Cardiac fibroblast (primary cell): Measurements from ENCODE around the gene PLXDC2.

Experiments used
- DNase-seq, 2 donors: peaks; one replicate each; pipeline versions ENCODE4 v3.0.0 to v3.0.0-alpha.2; 2010; ENCODE audit warnings: low read depth in 2 of 2
- H3K4me3 ChIP-seq, 2 donors: replicated peaks in 1 of 2; 1 replicate in 1 of 2; 2 replicates in 1 of 2; pipeline ENCODE4 v1.5.1; 2011; ENCODE audit warnings: low read depth in 2 of 2, low read length in 2 of 2, mild to moderate bottlenecking in 2 of 2, moderate library complexity in 1 of 2
- TF ChIP-seq, protein P1 (sequence below): IDR thresholded peaks from one replicate; pipeline ENCODE4 v1.5.1; 2011; ENCODE audit warnings: low read depth, mild to moderate bottlenecking, low read length, inconsistent platforms

Gene PLXDC2

DNA sequence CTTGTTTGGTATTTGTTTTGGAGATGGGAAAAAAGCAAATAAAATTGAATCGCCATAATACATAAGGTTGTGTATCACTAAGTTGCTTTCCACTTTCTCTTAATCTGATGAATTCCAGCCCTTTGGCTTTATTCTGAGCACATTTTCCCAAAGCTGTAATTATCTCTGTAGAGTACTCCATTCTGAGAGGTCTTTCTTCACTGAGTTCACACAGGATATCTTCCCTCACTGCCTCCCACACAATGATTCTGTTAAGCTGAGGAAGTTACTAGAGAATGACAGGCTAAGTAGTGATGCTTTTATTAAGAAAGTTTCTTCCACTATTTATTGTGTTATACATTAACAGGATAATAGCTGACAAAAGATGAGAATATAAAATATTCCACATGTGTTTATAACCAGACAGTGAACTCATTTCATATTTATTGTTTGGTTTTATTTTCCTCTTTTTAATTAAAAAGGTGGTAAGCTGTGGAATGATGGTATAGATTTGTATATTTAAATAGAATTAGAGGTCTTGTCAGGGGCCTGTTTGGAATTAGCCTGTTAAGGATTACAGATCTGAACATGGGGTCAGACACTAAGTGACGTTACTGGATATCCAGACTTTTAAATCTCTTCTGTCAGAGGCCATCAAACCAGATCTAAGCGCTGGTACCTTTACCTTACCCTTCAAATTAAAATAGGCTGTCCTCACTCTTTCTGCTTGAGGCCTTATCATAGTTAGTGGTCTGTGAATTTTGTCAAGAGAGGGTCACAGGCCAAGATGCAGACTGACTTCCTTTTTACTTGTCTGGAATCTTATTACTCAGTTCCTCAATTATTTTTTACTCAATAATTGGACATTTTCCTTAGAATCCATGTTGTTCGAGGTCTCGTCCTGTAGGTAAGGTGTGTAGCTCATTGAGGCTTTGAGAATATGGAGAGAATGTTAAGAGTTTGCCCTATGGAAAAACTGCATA, 8.4 kb downstream of the PLXDC2 start:
- TF ChIP-seq, protein P1, sequence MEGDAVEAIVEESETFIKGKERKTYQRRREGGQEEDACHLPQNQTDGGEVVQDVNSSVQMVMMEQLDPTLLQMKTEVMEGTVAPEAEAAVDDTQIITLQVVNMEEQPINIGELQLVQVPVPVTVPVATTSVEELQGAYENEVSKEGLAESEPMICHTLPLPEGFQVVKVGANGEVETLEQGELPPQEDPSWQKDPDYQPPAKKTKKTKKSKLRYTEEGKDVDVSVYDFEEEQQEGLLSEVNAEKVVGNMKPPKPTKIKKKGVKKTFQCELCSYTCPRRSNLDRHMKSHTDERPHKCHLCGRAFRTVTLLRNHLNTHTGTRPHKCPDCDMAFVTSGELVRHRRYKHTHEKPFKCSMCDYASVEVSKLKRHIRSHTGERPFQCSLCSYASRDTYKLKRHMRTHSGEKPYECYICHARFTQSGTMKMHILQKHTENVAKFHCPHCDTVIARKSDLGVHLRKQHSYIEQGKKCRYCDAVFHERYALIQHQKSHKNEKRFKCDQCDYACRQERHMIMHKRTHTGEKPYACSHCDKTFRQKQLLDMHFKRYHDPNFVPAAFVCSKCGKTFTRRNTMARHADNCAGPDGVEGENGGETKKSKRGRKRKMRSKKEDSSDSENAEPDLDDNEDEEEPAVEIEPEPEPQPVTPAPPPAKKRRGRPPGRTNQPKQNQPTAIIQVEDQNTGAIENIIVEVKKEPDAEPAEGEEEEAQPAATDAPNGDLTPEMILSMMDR, result no peak
- no peak overlapping the region for H3K4me3 ChIP-seq
- peak in 1 of 2 donors; percentile 33 for DNase-seq

DNA sequence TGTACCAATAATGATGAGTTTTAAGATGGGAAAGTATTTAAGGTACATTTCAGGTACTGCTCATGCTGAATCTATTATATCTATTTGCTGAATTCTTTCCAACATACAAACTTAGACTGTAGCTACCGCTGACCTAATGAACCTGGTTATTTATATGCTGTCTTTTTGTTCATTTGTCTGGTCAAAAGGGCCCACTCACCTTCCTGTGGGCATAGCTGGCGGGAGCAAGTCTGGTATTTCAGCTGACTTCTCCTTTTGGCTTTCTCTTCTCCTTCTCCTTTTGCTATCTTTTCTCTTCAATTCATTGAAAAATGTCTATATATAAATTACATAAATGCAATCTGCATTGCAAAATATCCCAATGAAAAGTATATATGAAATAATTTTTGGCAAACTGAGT, 9.5 kb downstream of the PLXDC2 start:
- TF ChIP-seq, protein P1, result no peak
- no peak for DNase-seq
- H3K4me3 ChIP-seq, result no peak overlapping the region

DNA sequence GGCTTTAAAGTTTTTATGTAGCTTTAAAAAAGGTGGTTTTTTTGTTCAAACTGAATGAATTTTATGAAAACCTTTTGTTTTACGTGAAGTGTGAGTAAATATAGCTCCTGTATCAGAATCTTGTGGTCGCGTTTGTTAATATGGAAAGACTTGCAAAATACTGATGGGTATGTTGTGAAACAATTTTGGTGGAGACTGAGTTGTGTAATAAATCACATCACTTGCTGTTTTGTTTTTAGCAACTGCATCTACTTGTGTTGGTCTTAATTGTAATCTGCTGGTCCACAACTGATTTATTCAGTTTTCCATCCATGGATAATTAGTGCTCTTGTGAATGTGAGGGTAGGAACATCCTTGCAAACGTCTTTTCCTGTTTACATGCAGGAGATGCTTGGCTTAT, 10.5 kb downstream of the PLXDC2 start:
- peak; percentile 75 to 83 for DNase-seq
- TF ChIP-seq, protein P1, result no peak
- H3K4me3 ChIP-seq, result no peak overlapping the region

DNA sequence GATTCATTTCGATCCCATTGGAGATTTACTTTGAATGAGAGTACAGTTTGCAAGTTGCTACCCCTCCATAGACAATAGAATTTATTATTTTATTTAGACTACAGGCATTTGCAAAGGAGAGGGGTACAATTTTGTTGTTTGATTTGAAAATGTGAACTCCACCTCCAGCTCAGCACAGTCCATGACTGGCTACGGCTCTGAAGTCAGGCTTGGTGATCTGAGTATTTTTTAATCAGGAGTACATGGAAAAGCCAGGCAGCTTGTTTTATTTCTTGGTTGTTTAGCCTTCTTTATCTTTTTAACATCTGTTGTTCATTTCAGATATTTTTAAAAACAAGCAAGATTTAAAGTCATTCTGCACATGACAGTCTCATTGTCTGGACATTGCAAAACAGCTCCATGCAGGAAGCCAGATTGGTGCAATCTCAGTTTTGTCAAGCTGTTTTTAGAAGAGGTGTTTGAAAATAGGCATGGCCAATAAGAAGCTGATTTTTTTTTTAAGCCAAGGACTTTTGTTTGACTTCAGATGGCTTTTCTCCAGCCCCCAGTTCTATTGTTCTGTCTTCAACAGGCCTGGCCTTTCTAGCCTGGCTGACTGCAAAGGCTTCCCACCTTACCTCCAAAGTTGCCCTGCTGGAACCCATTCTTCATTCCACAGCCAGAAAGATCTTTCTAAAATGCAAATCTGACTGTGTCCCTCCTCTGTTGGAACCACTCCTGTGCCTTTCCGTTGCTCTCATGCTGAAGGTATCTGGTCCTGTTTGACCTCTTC, 12.2 kb downstream of the PLXDC2 start:
- TF ChIP-seq, protein P1, result no peak
- peak; percentile 60 to 66 for DNase-seq
- H3K4me3 ChIP-seq, result no peak overlapping the region

DNA sequence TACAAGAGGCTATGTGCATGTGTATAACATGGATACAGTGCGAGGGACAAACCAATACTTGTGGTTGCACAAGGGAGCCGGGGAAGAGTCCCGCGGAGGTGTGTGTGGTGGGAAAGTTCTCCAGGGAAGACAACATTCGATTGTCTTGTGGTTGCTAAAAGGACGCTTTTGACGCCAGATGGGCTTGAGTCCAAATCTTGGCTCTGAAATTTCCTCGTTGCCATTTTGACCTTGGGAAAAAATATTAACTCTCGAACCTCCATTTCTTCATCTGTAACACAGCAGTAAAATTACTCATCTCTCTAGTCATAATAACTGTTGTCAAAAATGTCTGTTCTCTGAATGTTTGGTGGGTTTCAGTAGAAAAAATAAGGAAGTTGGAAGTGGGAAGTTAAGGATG, 16.5 kb downstream of the PLXDC2 start:
- H3K4me3 ChIP-seq, result no peak overlapping the region
- no peak for DNase-seq

DNA sequence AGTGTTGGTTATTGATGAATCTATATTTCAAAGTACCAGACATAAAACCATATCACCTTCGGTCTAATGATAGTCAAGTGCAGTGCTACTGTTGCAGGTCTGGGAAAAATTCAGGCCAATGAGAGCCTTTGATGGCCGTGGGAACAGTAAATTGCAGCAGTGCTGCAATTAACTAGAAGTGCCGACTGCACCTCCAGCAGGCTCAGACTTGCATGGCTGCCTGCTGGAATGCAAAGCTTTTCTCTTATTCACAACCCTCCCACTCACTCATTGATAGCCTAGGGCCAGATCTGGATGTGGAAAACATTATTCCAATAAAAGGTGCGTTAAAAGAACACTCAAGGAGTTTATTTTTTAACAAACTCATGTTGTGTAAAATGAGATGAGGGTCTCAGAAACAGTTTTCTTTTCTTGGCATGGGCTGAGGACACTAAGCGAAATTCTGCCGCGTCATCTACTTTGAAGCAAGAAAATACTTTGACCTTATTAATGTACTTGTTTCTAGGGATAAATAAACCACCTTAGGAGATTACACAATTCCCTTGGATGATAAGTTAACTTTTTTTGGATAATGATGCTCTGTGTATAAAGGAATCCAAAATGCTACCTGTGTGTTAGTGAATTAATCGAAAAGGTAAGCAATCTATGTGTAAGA, 17.1 kb downstream of the PLXDC2 start:
- TF ChIP-seq, protein P1, result no peak
- DNase-seq, result no peak
- H3K4me3 ChIP-seq, result no peak overlapping the region

More for the DNA sequence above, 16.5 kb downstream of the PLXDC2 start:
- TF ChIP-seq, protein P1, result no peak
